Measurements from ENCODE around the gene ENOSF1.

DNA sequence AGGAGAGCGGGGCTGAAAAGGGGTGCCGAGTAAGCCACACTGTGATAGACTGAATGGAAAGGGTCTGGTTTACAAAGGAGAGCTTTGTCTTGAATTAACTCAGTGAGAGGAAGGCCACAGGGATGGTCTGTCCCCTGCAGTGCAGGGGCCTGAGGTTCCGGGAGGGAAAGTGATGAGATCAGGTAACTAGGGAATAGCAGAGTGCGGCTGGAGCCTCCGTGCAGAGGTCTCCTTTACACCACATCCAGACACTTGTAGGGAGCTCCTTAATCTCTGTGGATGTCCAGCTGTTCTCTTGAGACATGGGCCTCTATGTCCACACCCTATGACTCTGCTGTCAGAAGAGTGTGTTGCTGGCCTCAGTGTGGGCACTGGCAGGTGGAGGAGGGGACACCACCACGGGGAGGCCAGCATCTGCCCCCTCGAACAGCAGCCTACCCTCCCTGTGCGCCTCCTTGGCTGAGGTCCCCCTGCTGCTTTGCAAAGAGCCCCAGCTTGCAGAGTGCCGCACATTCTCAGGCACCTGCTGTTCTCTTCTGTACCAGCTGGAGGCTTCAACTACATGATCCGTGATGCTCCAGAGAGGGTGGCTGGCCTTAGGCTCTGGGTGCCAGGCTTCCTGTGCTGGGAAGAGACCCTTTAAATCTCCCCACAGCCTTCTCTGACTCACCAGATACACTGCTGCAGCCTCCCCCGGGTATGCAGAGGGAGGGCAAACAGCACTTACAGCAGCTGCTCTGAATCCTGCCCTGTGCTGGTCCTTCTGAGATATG, 25.9 kb downstream of the ENOSF1 start:
- TF ChIP-seq POLR2A (IDR thresholded peaks at IDR 0.05; ENCODE audit: low read depth, low read length) (no peak), TAF1 (IDR thresholded peaks at IDR 0.05; ENCODE audit: borderline replicate concordance, low read depth, low read length) (no peak), POLR2AphosphoS5 (IDR thresholded peaks at IDR 0.05; ENCODE audit: low read depth, low read length) (no peak)

Data from GM12892 (cell line).